Muscle layer of colon (tissue), 2 donors: Measurements from ENCODE around the gene BICC1.

Experiments used
- H3K27ac ChIP-seq: one replicate; pipeline ENCODE4 v1.7.0; 2013; ENCODE audit warnings: low read depth, mild to moderate bottlenecking, low read length, moderate library complexity
- H3K27me3 ChIP-seq, 2 donors: one replicate each; pipeline ENCODE4 v1.7.0; 2013; ENCODE audit warnings: low read length in 2 of 2, mild to moderate bottlenecking in 2 of 2; ENCODE audit not compliant: insufficient read depth in 2 of 2, control insufficient read depth in 1 of 2
- H3K36me3 ChIP-seq: one replicate; pipeline ENCODE4 v1.7.0; 2013; ENCODE audit warnings: mild to moderate bottlenecking, low read length; ENCODE audit not compliant: insufficient read depth
- H3K4me1 ChIP-seq: one replicate; pipeline ENCODE4 v1.7.0; 2013; ENCODE audit warnings: mild to moderate bottlenecking, low read length; ENCODE audit not compliant: insufficient read depth
- H3K4me3 ChIP-seq, 2 donors: one replicate each; pipeline ENCODE4 v1.7.0; 2013; ENCODE audit warnings: low read length in 2 of 2, low read depth in 1 of 2, mild to moderate bottlenecking in 1 of 2, moderate library complexity in 1 of 2
- H3K9ac ChIP-seq: one replicate; pipeline ENCODE4 v1.7.0; 2013; ENCODE audit warnings: low read length
- H3K9me3 ChIP-seq: one replicate; pipeline ENCODE4 v1.7.0; 2013; ENCODE audit warnings: mild to moderate bottlenecking, low read length
- donor health status: abdominal sarcoma.
- donor health status: Adenocarcinoma of cecum.

BICC1 gene

GRCh38 chr10:58698777-58699356 lies 186.2 kb downstream of the BICC1 start:
- H3K4me3 ChIP-seq: no peak overlapping the region
- H3K27ac ChIP-seq: no peak overlapping the region
- H3K36me3 ChIP-seq: no peaks in the 10 kb centered on the region

GRCh38 chr10:58700591-58700990 lies 187.9 kb downstream of the BICC1 start:
- H3K27ac ChIP-seq: no peak overlapping the region
- no peak overlapping the region for H3K4me3 ChIP-seq
- no peaks in the 10 kb centered on the region for H3K9me3 ChIP-seq
- no peak overlapping the region for H3K9ac ChIP-seq
- H3K4me1 ChIP-seq: peaks cover 9% of the 10 kb centered on the region
- H3K27me3 ChIP-seq: no peaks in the 10 kb centered on the region
- H3K36me3 ChIP-seq: no peaks in the 10 kb centered on the region

More at GRCh38 chr10:58698777-58699356, 186.2 kb downstream of the BICC1 start:
- Histone ChIP-seq H3K9ac (no peak overlapping the region), H3K9me3 (no peaks in the 10 kb centered on the region), H3K4me1 (peaks cover 9% of the 10 kb centered on the region), H3K27me3 (no peaks in the 10 kb centered on the region)

- Histone ChIP-seq H3K36me3 (no peaks in the 10 kb centered on the region), H3K4me3 (no peak overlapping the region), H3K4me1 (peaks cover 9% of the 10 kb centered on the region), H3K9ac (no peak overlapping the region), H3K27me3 (no peaks in the 10 kb centered on the region), H3K9me3 (no peaks in the 10 kb centered on the region), H3K27ac (no peak overlapping the region)
Measured at GRCh38 chr10:58701405-58702135, 188.9 kb downstream of the BICC1 start.

GRCh38 chr10:58704226-58704625 lies 191.6 kb downstream of the BICC1 start:
- no peaks in the 10 kb centered on the region for H3K27me3 ChIP-seq
- no peak overlapping the region for H3K9ac ChIP-seq
- H3K36me3 ChIP-seq: no peaks in the 10 kb centered on the region
- H3K4me3 ChIP-seq: no peak overlapping the region
- no peak overlapping the region for H3K27ac ChIP-seq
- peaks cover 9% of the 10 kb centered on the region for H3K4me1 ChIP-seq
- no peaks in the 10 kb centered on the region for H3K9me3 ChIP-seq

- no peaks in the 10 kb centered on the region for H3K36me3 ChIP-seq
- no peak overlapping the region for H3K9ac ChIP-seq
- H3K9me3 ChIP-seq: no peaks in the 10 kb centered on the region
- peaks cover 9% of the 10 kb centered on the region for H3K4me1 ChIP-seq
- H3K4me3 ChIP-seq: no peak overlapping the region
- H3K27me3 ChIP-seq: no peaks in the 10 kb centered on the region
- no peak overlapping the region for H3K27ac ChIP-seq
Measured at GRCh38 chr10:58704671-58705141, 192.0 kb downstream of the BICC1 start.

GRCh38 chr10:58706836-58707235 lies 194.2 kb downstream of the BICC1 start:
- H3K9me3 ChIP-seq: no peaks in the 10 kb centered on the region
- H3K27ac ChIP-seq: no peak overlapping the region
- H3K27me3 ChIP-seq: no peaks in the 10 kb centered on the region
- H3K36me3 ChIP-seq: no peaks in the 10 kb centered on the region
- peaks cover 4% of the 10 kb centered on the region for H3K4me1 ChIP-seq
- H3K4me3 ChIP-seq: no peak overlapping the region
- H3K9ac ChIP-seq: no peak overlapping the region

- H3K27me3 ChIP-seq: no peaks in the 10 kb centered on the region
- no peak overlapping the region for H3K27ac ChIP-seq
- no peaks in the 10 kb centered on the region for H3K9me3 ChIP-seq
- no peaks in the 10 kb centered on the region for H3K4me1 ChIP-seq
- H3K36me3 ChIP-seq: no peaks in the 10 kb centered on the region
- H3K4me3 ChIP-seq: no peak overlapping the region
- H3K9ac ChIP-seq: no peak overlapping the region
Measured at GRCh38 chr10:58712141-58712540, 199.5 kb downstream of the BICC1 start.

GRCh38 chr10:58712982-58713381 lies 200.3 kb downstream of the BICC1 start:
- H3K27ac ChIP-seq: no peak overlapping the region
- H3K9me3 ChIP-seq: no peaks in the 10 kb centered on the region
- H3K4me3 ChIP-seq: no peak overlapping the region
- H3K4me1 ChIP-seq: no peaks in the 10 kb centered on the region
- no peaks in the 10 kb centered on the region for H3K27me3 ChIP-seq
- H3K36me3 ChIP-seq: no peaks in the 10 kb centered on the region
- H3K9ac ChIP-seq: no peak overlapping the region

GRCh38 chr10:58714409-58714808 lies 201.7 kb downstream of the BICC1 start:
- no peaks in the 10 kb centered on the region for H3K4me1 ChIP-seq
- H3K27ac ChIP-seq: no peak overlapping the region
- H3K4me3 ChIP-seq: no peak overlapping the region
- no peak overlapping the region for H3K9ac ChIP-seq
- no peaks in the 10 kb centered on the region for H3K36me3 ChIP-seq
- no peaks in the 10 kb centered on the region for H3K9me3 ChIP-seq
- no peaks in the 10 kb centered on the region for H3K27me3 ChIP-seq

- Histone ChIP-seq H3K4me3 (no peak overlapping the region), H3K9me3 (no peaks in the 10 kb centered on the region), H3K27ac (no peak overlapping the region), H3K9ac (no peak overlapping the region), H3K27me3 (no peaks in the 10 kb centered on the region), H3K36me3 (no peaks in the 10 kb centered on the region), H3K4me1 (no peaks in the 10 kb centered on the region)
Measured at GRCh38 chr10:58715061-58715460, 202.4 kb downstream of the BICC1 start.

GRCh38 chr10:58718596-58718995 lies 205.9 kb downstream of the BICC1 start:
- H3K4me3 ChIP-seq: no peak overlapping the region
- no peaks in the 10 kb centered on the region for H3K36me3 ChIP-seq
- no peaks in the 10 kb centered on the region for H3K9me3 ChIP-seq
- no peak overlapping the region for H3K27ac ChIP-seq
- H3K9ac ChIP-seq: no peak overlapping the region
- no peaks in the 10 kb centered on the region for H3K4me1 ChIP-seq
- no peaks in the 10 kb centered on the region for H3K27me3 ChIP-seq
